Activated effector memory CD4-positive, alpha-beta T cell treated with anti-CD3 and anti-CD28 coated beads, Interleukin-2, amount 50 U/mL, for 16 hours (primary cell): ENCODE data around the gene WRNIP1.

Source experiments
- DNase-seq: peaks from one replicate; pipeline ENCODE4 v3.0.0-alpha.2; 2020

Gene WRNIP1

GRCh38 chr6:2810092-2810671, 45.0 kb downstream of the WRNIP1 start:
- no peak for DNase-seq

- DNase-seq = no peak
Measured at GRCh38 chr6:2812695-2813094, 47.5 kb downstream of the WRNIP1 start.

- DNase-seq = no peak
Measured at GRCh38 chr6:2816158-2816557, 51.0 kb downstream of the WRNIP1 start.

GRCh38 chr6:2817903-2818443, 52.8 kb downstream of the WRNIP1 start:
- DNase-seq = no peak

GRCh38 chr6:2818593-2818992, 53.4 kb downstream of the WRNIP1 start:
- DNase-seq = no peak

GRCh38 chr6:2819115-2819514, 53.9 kb downstream of the WRNIP1 start:
- no peak for DNase-seq

- DNase-seq = no peak
Measured at GRCh38 chr6:2819978-2820377, 54.8 kb downstream of the WRNIP1 start.

GRCh38 chr6:2820415-2820814, 55.2 kb downstream of the WRNIP1 start:
- DNase-seq = no peak

- no peak for DNase-seq
Measured at GRCh38 chr6:2821554-2821953, 56.4 kb downstream of the WRNIP1 start.

GRCh38 chr6:2823104-2823850, 58.1 kb downstream of the WRNIP1 start:
- no peak for DNase-seq

GRCh38 chr6:2826131-2826530, 60.9 kb downstream of the WRNIP1 start:
- DNase-seq = no peak

GRCh38 chr6:2827142-2827541, 61.9 kb downstream of the WRNIP1 start:
- no peak for DNase-seq

- no peak for DNase-seq
Measured at GRCh38 chr6:2828629-2829028, 63.4 kb downstream of the WRNIP1 start.

- DNase-seq = no peak
Measured at GRCh38 chr6:2829253-2829652, 64.1 kb downstream of the WRNIP1 start.

GRCh38 chr6:2830183-2830582, 65.0 kb downstream of the WRNIP1 start:
- DNase-seq = no peak

GRCh38 chr6:2831392-2831791, 66.2 kb downstream of the WRNIP1 start:
- no peak for DNase-seq

- DNase-seq = no peak
Measured at GRCh38 chr6:2834262-2834661, 69.1 kb downstream of the WRNIP1 start.
